HepG2 (cell line): ENCODE data around the gene XKR7. TPM values are rescaled to one million over a fixed set of nuclear protein-coding genes. Genes with fewer than 3 reads are reported as not detected.

Experiments used
- HNF1A ChIP-seq, 2 experiments: sonication (generic) in 1 of 2; formaldehyde crosslinking in 1 of 2; IDR thresholded peaks; 2 replicates each; pipeline versions ENCODE4 v1.4.0 to v1.6.1; 2016 to 2020; ENCODE audit warnings: borderline replicate concordance in 1 of 2, low read depth in 1 of 2, mild to moderate bottlenecking in 1 of 2, missing genetic modification reagents in 1 of 2
- NPAS2 ChIP-seq: sonication (generic); formaldehyde crosslinking; IDR thresholded peaks from 2 replicates; pipeline ENCODE4 v1.8.0; 2022; ENCODE audit warnings: mild to moderate bottlenecking, missing genetic modification reagents, borderline replicate concordance
- NR1H2 ChIP-seq: sonication (generic); formaldehyde crosslinking; IDR thresholded peaks from 2 replicates; pipeline ENCODE4 v1.8.1; 2022; ENCODE audit warnings: low read depth, missing genetic modification reagents, borderline replicate concordance
- SRSF1 ChIP-seq: fragments of 200-400 bp; formaldehyde crosslinking; optimal IDR thresholded peaks from 2 replicates; pipeline ENCODE3; 2017; ENCODE audit warnings: mild to moderate bottlenecking, low read depth, low read length, moderate library complexity
- ZNF557 ChIP-seq: sonication (generic); formaldehyde crosslinking; IDR thresholded peaks from 2 replicates; pipeline ENCODE4 v1.4.0; 2020; ENCODE audit warnings: missing genetic modification reagents
- ZNF773 ChIP-seq: sonication (generic); formaldehyde crosslinking; IDR thresholded peaks from 2 replicates; pipeline ENCODE4 v1.4.0; 2020; ENCODE audit warnings: missing genetic modification reagents, borderline replicate concordance
- polyA plus RNA-seq, 8 experiments: library from polyadenylated mRNA; depleted of rRNA in 3 of 8; stranded (reverse) in 7 of 8; unstranded in 1 of 8; fragments of >200 nt; fragmentation: Illumina TruSeq in 4 of 8; extraction: Trizol in 4 of 8; gene quantifications; 2 replicates each; pipeline versions ENCODE4 v1.2.1 to v1.2.3, GENCODE V29; 2011 to 2016; ENCODE audit warnings: low read depth in 4 of 8, missing spikeins in 1 of 8, mixed read lengths in 1 of 8; ENCODE audit not compliant: insufficient read depth in 1 of 8
- total RNA-seq, 5 experiments: library from RNA; depleted of rRNA; stranded (reverse); fragments of >200 nt; fragmentation: Illumina TruSeq; extraction: Trizol; gene quantifications; 2 replicates each; pipeline ENCODE4 v1.2.3, GENCODE V29; 2016; ENCODE audit warnings: low read depth in 1 of 5

The XKR7 gene
- total and polyA plus RNA-seq, 2 of the 13 experiments (the other 11 are each of a cell fraction or from before 2014, with no cell fraction given) = not detected

DNA sequence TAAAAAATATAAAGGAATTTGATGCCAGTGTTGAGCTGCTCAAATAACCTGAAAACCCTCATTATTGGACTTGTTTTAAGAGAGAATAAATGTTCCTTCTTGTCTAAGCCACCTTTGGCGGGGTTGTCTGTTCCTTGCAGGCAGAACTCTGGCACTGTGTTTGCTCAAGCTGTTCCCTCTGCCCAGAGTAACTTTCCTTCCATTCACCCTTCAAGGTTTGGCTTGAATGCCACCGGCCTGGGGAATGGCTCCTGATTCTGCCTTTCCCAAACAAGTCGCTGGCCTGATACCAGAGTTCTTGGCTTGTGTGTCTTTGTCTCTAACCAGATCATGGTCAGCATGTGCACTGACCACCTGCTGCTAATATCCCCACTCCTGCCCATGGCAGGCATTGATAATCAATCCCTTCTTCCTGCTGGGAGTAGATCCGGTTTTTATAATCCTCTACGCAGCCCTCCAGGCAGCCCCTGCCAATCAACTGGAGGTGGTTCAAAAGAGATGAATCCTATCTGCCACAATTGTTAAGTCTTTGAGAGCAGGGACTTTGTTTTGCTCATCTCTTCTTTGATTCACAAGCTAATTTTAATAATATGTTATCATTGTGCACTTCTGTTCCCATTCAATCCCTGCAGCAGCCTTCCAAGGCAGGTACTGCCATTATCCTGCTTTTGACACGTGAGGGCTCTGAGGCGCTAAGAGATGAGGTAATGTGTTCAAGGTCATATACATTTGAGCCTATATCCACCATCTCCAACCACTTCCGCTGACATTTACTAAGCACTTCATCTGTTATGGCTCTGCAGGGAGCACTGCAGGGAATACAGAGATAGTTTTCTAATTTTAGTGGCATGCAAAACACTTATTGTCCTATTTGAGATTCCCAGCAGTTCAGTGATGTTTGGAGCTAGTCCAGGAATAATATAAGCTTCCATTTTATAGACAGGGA lies 39.2 kb downstream of the XKR7 start (continued):
- TF ChIP-seq NR1H2 (CRISPR knock-in tag) (no peak), NPAS2 (no peak), ZNF773 (no peak), ZNF557 (no peak), HNF1A (IDR thresholded peaks at IDR 0.05; ENCODE audit: low read depth) (no peak), HNF1A (CRISPR knock-in tag; IDR thresholded peaks at IDR 0.05; ENCODE audit: borderline replicate concordance) (no peak), SRSF1 (no peak)
